IPS-NIHi7 (cell line): ENCODE data around the gene PSMD4.
"Not testable (repeated sequence)": the region's sequence is repeated elsewhere in the genome, so short reads cannot be mapped to it uniquely, and the experiment has no call there.

ENCODE experiments used
- DNase-seq: peaks from one replicate; pipeline ENCODE4 v3.0.0; 2012; ENCODE audit warnings: mixed read lengths; ENCODE audit errors: extremely low spot score

PSMD4 gene

DNA sequence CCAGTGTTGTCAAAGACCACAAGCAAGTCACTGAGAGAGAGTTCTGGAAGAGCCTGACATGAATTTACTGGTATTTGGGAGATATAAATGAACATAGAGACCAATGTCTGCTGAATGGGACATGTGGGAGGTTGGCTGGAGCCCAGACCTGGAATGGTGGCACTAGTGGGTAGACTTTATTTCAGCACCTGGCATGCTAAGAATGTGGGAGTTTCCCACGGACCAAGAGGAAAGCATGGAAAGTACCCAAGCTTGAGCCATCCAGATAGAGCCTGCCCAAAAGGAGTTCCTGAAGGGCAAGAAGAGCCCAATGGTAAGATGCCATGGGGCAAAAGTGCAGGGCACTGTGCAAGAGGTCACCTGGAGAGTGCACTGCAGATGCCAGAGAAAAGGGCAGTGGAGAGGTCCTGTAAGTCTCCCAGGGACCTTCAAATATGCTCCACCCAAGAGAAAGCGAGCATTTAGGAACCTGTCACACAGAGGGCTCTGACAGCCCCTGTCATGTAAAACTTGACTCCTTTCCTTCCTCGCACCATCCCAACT, 19.5 kb downstream of the PSMD4 start:
- DNase-seq, result no peak

DNA sequence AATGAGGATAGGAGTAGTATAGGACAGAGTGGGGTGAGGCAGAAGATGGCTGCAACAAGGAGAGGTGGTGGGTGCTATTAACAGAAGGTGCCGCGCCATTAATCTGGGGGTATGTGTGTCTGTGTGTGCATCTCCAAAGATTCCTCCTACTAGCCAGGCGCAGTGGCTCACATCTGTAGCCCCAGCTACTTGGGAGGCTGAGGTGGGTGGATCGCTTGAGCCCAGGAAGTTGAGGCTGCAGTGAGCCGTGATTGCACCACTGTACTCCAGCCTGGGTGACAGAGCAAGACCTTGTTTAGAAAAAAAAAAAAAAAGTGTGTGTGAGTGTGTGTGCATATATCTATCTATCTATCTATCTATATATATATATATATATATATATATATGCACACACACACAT, 20.8 kb downstream of the PSMD4 start:
- not testable (repeated sequence) for DNase-seq

DNA sequence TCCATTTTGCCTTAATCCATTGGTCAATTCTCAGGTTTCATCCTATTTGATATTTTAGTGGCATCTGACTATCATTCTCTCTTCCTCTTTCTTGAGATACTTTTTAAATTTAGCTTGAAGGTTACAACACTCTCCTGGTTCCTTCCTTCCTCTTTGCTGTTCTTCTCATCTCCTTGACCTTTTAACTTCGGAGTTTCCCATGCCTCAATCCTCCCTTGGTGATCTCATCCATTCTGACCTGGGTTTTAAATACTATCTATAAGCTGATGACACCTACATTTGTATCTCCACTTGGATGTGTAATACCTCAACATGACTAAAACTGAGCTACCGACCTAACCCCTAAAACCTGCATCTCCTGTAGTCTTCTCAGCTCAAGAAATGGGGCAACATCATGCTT, 22.7 kb downstream of the PSMD4 start:
- no peak for DNase-seq

DNA sequence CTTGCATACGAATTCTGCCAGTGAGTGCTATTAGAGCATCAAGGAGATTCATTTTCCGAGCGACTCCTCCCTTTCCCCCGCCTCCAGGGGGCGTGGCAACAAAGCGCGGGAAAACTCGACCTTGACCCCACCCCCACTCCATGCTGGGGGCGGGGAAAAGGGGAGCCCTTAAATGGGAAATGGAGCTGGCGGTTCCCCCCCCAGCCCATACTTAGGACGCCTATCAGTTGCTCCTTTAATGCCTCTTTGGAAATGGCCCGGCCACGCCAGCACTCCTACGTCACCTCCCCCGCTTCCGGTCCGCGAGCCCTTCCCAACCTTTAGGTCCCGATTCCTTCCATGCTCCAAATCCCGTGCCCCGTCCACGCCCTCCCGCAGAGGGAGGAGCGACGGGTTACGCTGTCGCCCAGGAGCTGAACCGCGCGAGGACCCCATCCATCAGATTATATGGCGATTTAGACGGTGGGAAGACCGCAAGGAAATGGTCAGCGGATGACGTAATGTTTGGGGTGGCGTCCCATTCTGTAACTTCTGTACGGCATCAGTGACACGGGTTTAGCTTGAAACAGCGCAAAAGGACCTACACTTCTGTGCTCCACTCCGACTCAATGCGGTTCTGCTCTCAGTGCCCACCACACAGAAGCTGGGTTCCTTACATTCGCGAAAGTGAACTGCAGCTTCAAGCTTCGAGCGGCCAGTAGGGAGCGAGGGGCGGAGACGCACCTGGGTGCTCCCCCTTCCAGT, 26.9 kb downstream of the PSMD4 start:
- peak; percentile 95 for DNase-seq

DNA sequence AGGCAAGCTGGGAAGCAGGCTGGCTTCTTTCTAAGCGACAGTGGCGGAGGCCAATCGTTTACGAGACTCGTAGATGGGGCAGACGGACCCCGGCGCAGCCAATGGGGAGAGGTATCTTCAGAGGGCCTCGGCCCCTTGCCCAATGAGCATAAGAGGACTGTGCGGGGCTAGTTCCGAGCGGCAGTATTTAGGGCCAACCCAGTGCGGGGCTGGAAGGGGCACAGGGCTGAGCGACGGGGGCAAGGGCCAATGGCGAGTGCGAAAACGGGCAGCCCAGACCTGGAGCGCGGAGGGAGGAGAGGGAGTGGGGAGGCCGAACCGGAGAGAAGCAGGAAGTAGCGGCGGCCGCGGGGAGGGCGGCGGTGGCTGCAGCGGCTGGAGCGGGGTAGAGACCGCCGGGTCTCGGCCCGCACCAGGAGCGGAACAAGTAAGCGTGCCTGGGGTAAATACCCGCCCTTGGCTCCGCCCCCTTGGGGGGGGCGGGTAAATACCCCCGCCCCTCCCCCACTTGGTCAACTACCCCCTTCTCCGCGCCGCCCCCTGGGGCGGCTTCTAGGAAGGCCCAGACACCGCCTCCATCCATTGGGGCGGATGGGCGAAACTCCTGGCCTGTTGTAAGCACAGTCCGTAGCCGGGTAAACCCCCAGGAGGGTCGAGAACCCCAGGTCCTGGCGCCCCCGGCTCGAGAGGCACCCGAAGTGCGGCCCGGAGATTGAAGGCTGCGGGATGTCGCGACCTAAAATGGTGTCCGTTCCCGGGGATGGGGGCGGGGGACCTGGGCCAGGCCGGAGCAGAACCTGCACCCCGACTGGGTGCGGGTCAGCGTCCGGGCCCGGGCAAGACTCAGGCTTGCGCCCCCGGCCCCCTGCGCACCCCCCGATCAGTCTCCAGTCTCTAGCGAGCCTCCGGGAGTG, 27.7 kb downstream of the PSMD4 start, which contains the start of gene ZNF687:
Gene ZNF687 (plus strand): TSS at position 331 of the 914 bp plus-strand sequence. CDS start 3,993 bp downstream, outside the sequence.
- DNase-seq, result peak; percentile 99

DNA sequence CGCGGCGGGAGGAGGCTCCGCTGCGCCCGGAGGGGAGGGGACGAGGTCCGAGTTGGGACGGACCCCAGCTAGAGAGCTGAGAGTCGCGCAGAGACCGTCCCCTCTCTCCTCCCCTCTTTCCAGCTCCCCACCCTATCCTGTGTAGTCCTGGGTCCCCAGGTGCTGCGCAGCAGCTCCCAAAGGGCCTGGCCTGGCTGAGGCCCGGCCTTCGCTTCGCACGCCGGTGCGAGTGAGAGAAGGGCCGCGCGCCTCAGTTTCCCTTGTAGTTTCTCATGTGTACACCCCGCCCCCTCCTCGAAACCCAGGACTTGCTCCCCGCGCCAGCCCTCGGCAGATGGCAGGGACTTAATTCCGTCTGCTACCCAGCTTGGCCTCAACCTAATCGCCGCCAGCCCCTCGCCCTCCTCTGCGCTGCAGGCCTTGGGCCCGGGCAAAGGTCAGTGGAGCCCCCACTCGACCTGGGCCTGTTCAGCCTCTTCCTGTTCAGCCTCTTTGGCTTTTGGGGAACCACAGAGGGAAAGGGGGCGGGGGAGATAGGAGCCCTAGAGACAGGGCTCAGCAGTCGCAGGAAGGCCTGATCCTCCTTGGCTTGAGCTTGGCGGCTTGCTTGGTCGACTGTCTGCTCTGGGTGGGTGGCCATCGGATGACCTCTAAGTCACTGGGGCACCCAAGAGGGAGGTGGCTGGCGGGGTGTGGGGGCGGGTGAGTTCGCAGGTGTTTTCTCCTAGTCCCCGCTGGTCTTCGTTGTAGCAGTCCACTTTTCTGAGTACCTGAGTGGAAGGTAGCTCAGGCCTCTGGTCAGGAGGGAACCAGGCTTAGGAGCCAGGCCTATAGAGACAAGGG, 28.6 kb downstream of the PSMD4 start:
- DNase-seq, result peak; percentile 55

DNA sequence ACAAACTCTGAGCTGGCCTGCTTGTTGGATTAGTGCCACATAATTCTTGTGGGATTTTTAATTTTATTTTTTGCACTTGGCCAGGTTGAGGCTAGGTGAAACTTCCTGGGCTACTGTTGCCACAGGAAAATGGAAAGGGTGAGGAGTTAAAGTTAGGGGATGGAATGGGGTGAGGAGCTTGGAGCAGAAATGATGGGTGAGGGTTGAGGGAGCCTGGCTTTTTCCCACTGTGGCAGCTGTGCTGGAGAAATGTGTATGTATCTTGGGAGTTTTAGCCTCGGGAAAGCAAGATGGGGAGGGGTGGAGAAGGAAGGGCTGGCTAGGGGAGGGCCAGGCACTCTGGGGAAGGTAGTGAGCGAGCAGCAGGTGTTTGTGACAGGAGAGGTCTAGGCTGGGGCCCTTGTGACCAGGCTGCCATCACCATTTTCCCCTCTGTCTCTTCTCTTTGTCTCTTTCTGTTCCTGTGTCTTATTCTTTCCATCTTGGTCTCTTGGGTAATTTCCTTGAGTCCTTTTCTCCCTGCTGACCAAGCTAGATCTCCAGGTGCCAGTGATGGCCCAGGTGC, 29.6 kb downstream of the PSMD4 start:
- no peak for DNase-seq

DNA sequence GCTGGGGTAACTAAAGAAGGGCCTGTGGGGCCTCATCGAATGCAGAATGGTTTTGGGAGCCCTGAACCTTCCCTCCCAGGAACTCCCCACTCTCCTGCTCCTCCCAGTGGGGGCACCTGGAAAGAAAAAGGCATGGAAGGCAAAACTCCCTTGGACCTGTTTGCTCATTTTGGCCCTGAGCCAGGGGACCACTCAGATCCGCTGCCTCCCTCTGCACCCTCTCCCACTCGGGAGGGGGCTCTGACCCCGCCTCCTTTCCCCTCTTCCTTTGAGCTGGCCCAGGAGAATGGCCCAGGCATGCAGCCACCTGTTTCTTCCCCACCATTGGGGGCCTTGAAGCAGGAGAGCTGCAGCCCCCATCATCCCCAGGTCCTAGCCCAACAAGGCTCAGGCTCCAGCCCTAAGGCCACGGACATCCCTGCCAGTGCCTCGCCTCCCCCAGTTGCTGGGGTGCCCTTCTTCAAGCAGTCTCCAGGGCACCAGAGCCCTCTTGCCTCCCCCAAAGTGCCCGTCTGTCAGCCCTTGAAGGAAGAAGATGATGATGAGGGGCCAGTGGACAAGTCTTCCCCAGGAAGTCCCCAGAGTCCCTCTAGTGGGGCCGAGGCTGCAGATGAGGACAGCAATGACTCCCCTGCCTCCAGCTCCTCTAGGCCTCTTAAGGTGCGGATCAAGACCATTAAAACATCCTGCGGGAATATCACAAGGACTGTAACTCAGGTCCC, 32.2 kb downstream of the PSMD4 start:
- DNase-seq, result no peak

DNA sequence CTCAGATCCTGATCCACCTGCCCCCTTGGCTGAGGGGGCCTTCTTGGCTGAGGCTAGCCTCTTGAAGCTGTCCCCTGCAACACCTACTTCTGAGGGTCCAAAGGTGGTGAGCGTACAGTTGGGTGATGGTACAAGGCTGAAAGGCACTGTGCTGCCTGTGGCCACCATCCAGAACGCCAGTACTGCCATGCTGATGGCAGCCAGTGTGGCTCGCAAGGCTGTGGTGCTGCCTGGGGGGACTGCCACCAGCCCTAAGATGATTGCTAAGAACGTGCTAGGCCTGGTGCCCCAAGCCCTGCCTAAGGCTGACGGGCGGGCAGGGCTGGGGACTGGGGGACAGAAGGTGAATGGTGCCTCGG, 32.8 kb downstream of the PSMD4 start:
- no peak for DNase-seq

DNA sequence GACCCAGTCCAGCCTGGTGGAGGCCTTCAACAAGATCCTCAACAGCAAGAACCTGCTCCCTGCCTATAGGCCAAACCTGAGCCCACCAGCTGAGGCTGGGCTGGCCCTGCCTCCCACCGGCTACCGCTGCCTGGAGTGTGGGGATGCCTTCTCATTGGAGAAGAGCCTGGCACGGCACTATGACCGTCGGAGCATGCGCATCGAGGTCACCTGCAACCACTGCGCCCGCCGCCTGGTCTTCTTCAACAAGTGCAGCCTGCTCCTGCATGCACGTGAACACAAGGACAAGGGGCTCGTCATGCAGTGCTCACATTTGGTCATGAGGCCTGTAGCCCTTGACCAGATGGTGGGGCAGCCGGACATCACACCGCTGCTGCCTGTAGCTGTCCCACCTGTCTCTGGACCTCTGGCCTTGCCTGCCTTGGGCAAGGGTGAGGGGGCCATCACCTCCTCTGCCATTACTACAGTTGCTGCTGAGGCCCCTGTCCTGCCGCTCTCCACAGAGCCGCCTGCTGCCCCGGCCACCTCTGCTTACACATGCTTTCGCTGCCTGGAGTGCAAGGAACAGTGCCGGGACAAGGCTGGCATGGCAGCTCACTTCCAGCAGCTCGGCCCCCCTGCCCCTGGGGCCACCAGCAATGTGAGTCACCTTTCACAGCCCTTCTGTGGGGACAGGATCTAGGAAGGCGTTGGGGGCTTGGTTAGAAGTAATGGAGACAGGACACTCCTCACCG, 33.4 kb downstream of the PSMD4 start:
- DNase-seq, result no peak

DNA sequence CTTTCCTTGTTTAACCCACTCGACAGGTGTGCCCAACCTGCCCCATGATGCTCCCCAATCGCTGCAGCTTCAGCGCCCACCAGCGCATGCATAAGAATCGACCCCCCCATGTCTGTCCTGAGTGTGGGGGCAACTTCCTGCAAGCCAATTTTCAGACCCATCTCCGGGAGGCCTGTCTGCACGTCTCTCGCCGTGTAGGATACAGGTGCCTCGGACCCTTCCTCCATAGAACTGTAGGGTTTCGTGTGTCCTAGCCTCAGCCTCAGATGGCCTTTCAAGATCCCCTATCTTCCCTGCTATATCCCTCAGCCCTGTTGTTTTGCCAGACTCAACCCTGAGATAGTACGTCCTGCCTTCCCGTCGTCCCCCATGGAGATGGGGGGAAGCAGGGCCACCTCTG, 34.0 kb downstream of the PSMD4 start:
- no peak for DNase-seq

DNA sequence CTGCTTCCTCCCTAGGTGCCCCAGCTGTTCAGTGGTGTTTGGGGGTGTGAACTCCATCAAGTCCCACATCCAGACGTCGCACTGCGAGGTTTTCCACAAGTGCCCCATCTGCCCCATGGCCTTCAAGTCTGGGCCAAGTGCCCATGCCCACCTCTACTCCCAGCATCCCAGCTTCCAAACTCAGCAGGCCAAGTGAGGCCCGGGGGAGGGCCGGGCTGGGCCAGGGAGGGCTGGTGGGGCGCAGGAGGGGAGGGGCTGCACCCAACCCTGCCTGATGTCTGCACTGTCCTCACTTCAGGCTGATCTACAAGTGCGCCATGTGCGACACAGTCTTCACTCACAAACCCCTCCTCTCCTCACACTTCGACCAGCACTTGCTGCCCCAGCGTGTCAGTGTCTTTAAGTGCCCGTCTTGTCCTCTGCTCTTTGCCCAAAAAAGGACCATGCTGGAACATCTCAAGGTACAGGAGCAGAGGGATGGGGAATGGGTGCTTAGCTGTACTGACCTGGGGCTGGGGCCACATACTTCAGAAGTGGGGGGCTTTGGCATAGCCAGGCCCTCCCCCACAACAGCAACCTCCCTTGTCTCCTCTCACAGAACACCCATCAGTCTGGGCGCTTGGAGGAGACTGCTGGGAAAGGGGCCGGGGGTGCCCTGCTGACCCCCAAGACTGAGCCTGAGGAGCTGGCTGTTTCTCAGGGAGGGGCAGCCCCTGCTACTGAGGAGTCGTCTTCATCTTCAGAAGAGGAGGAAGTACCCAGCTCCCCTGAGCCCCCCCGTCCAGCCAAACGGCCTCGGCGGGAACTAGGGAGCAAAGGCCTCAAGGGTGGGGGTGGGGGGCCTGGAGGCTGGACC, 34.8 kb downstream of the PSMD4 start:
- DNase-seq, result no peak

DNA sequence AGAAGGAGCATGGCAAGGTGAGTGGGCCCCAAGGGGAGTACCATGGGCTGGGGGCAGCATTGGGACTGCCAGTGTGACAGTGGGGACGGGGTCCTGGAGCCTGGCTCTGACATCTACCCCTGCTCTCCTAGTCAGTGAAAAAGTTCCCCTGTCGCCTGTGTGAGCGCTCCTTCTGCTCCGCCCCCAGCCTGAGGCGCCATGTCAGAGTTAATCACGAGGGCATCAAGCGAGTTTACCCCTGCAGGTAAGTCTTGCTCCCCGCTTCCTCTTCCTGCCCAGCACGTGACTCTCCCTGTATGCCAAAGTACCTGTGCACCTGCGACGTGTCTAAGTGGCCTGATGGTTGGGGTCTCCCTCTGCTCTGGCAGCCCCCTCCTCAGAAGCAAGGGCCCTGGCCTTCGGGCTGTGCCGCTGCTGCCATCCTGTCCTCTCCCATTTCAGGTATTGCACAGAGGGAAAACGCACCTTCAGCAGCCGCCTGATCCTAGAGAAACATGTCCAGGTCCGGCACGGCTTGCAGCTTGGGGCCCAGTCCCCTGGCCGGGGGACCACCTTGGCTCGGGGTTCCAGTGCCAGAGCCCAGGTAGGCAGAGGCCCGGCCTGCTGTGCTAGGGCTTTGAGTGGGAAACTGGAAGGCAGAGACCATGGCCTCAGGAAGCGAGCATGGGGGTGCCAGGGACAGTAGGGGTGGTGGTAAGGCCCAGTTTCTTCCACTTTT, 35.6 kb downstream of the PSMD4 start:
- DNase-seq, result no peak

DNA sequence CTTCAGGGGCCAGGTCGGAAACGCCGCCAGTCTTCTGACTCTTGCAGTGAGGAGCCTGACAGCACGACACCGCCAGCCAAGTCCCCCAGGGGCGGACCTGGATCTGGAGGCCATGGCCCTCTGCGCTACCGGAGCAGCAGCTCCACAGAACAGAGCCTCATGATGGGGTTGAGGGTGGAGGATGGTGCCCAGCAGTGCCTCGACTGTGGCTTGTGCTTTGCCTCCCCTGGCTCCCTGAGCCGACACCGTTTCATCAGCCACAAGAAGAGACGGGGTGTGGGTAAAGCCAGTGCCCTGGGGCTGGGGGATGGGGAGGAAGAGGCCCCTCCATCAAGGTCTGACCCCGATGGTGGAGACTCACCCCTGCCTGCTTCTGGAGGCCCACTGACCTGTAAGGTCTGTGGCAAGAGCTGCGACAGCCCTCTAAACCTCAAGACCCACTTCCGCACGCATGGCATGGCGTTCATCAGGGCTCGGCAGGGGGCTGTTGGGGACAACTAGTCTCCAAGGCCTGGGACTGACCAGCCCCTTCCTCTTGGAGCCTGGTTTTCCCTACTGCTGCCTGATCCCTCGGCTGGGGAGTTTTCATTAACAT, 36.3 kb downstream of the PSMD4 start:
- no peak for DNase-seq

DNA sequence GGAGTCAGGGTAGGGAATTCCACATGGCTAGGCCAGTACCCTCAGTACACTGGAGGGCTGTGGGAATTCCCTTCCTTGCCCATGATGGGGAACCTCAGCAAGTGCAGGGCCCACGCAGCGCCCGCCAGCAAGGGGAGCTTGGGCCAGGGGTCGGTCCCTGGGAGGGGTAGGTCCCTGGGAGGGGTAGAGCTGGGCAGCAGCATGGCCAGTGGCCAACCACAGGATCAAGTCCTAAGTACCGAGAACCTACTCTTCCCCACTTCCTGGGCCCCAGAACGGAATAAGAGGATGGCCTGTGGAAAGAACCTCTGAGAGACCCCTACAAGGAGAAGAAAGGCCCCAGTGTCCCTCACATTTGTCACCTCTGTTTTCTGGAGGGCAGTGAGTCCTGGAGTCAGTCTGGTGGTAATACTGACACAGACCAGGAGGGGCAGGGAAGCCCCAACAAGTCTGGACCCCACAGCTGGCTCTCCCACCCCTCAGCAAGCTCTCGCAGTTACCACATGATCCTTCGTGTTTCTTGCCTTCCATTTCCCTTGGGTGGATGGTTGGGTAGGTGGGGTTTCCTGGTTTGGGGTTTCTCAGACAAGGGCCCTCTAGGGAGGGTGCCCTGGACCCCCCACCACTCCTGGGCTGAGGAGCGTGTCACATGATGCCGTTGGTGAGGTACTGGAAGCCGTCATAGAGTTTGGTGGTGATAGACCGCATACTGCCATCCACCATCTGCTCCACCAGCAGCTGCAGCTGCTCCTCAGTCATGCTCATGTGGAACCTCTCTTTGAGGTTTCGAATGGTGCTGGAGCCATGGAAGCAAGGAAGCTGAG, 37.9 kb downstream of the PSMD4 start:
- peak; percentile 39 for DNase-seq

DNA sequence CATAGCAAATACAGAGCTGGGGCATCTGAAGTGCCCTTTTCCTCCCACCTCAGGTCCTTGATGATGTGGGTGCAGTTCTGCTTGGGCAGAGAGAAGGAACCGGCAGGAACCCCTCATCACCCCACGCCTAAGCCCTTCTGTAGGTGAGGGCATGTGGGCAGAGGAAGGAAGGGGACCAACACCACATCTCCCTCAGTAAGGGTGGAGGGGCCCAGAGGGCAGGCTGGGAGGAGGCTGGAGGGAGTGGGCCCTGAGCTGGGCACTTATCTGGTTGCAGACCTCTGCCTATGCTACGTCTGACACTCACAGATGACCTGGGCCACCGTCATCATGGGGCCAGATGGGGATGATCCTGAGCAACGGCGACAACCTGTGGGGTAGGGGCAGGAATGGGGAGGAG, 38.6 kb downstream of the PSMD4 start:
- DNase-seq, result no peak
